A673 (cell line): ENCODE measurements around the gene RASA3. TPM values are rescaled to one million over a fixed set of nuclear protein-coding genes. Genes with fewer than 3 reads are reported as not detected.

Source experiments
- BruUV-seq: library from RNA; stranded (reverse); fragments of 400-500 nt; replicated peaks from 2 replicates; lab custom pipeline; 2021; lab: Mats Ljungman, UMichigan
- CTCF ChIA-PET: fragments of 300-600 bp; sonication (Branson Sonifier 250); formaldehyde crosslinking; loops from one replicate; lab custom pipeline; 2022; ENCODE audit warnings: antibody characterized with exemption; lab: Charles Lee
- POLR2A ChIA-PET: fragments of 300-600 bp; sonication (Branson Sonifier 250); formaldehyde crosslinking; loops from one replicate; lab custom pipeline; 2022; ENCODE audit warnings: antibody characterized with exemption; ENCODE audit not compliant: low non-redundant PET; lab: Charles Lee
- DNase-seq: peaks from one replicate; pipeline ENCODE4 v3.0.0-alpha.2; 2015; ENCODE audit warnings: low spot score
- H3K27ac ChIP-seq: fragments of 200-600 bp; sonication (generic); 2 replicates; pipeline ENCODE4 v1.5.1; 2016; ENCODE audit warnings: mixed run types, low read depth, mild to moderate bottlenecking, mixed read lengths, antibody characterized with exemption, low read length; ENCODE audit not compliant: poor library complexity, severe bottlenecking
- H3K27me3 ChIP-seq: fragments of 200-600 bp; sonication (generic); replicated peaks from 2 replicates; pipeline ENCODE4 v1.6.1; 2017; ENCODE audit warnings: mixed run types, low read depth, mild to moderate bottlenecking, mixed read lengths, antibody characterized with exemption, low read length; ENCODE audit not compliant: insufficient read depth, poor library complexity
- H3K36me3 ChIP-seq: fragments of 200-600 bp; sonication (generic); 2 replicates; pipeline ENCODE4 v1.6.1; 2016; ENCODE audit warnings: mixed run types, mild to moderate bottlenecking, mixed read lengths, antibody characterized with exemption, low read length; ENCODE audit not compliant: insufficient read depth, poor library complexity, severe bottlenecking
- H3K4me1 ChIP-seq: fragments of 200-600 bp; sonication (generic); 2 replicates; pipeline ENCODE4 v1.6.1; 2017; ENCODE audit warnings: mixed run types, mild to moderate bottlenecking, mixed read lengths, antibody characterized with exemption, low read length; ENCODE audit not compliant: insufficient read depth, poor library complexity, severe bottlenecking
- H3K4me3 ChIP-seq: fragments of 200-600 bp; sonication (generic); 2 replicates; pipeline ENCODE4 v1.5.1; 2016; ENCODE audit warnings: low read depth, mixed run types, mild to moderate bottlenecking, mixed read lengths, low read length; ENCODE audit not compliant: poor library complexity, severe bottlenecking
- H3K9me3 ChIP-seq: fragments of 200-600 bp; sonication (generic); 2 replicates; pipeline ENCODE4 v1.6.1; 2016; ENCODE audit warnings: mixed run types, low read depth, mild to moderate bottlenecking, mixed read lengths, antibody characterized with exemption, low read length; ENCODE audit not compliant: poor library complexity, severe bottlenecking
- CTCF ChIP-seq: fragments of 300-800, 200-600 bp; sonication (generic); conservative IDR thresholded peaks from 2 replicates; pipeline ENCODE4 v1.5.1; 2017; ENCODE audit warnings: low read depth, mild to moderate bottlenecking, antibody characterized with exemption, low read length, moderate library complexity, mixed read lengths
- EZH2 ChIP-seq: fragments of 200-600 bp; sonication (generic); IDR thresholded peaks from 2 replicates; pipeline ENCODE4 v1.6.1; 2017; ENCODE audit warnings: borderline replicate concordance, low read depth, mild to moderate bottlenecking, mixed read lengths, antibody characterized with exemption, low read length; ENCODE audit not compliant: poor library complexity, severe bottlenecking
- intact Hi-C: fragments of 100-400 bp; cut with micrococcal nuclease; formaldehyde crosslinking; loops from one replicate; pipeline ENCODE4 v1.10.0; 2022; ENCODE audit not compliant: unreplicated experiment
- total RNA-seq: library from RNA; stranded (reverse); gene quantifications from 2 replicates; pipeline ENCODE4 v1.2.3, GENCODE V29; 2021

The RASA3 gene
- total RNA-seq, 1 experiment from 2014 or later = 22.1 TPM

- TF ChIP-seq EZH2 = no peak
- TF ChIP-seq CTCF = no peak
- H3K27me3 ChIP-seq = no peaks in the 10 kb centered on the region
- CTCF ChIA-PET = no interaction called here
- no peaks in the 10 kb centered on the region for H3K4me1 ChIP-seq
- BruUV-seq = no TSS peak
- H3K27ac ChIP-seq = no peak overlapping the region
- H3K4me3 ChIP-seq = no peak overlapping the region
- no peaks in the 10 kb centered on the region for H3K36me3 ChIP-seq
- POLR2A ChIA-PET = no interaction called here
- H3K9me3 ChIP-seq = peaks cover 3% of the 10 kb centered on the region
- DNase-seq = no peak
- intact Hi-C loops = no loop called here
These were observed 178.2 kb downstream of the RASA3 start for GRCh38 chr13:113954046-113954835.

- Histone ChIP-seq H3K27me3 (no peaks in the 10 kb centered on the region), H3K36me3 (no peaks in the 10 kb centered on the region), H3K27ac (no peak overlapping the region), H3K4me1 (peaks cover 4% of the 10 kb centered on the region), H3K9me3 (no peaks in the 10 kb centered on the region), H3K4me3 (no peak overlapping the region)
- no TSS peak for BruUV-seq
- CTCF ChIA-PET = no interaction called here
- TF ChIP-seq EZH2 = no peak
- TF ChIP-seq CTCF = no peak
- POLR2A ChIA-PET = no interaction called here
- intact Hi-C loops = no loop called here
- no peak for DNase-seq
These were observed 178.9 kb downstream of the RASA3 start for GRCh38 chr13:113953561-113953960.

- TF ChIP-seq CTCF (no peak), EZH2 (no peak)
- H3K27me3 ChIP-seq = no peaks in the 10 kb centered on the region
- H3K4me3 ChIP-seq = no peak overlapping the region
- intact Hi-C loops = no loop called here
- BruUV-seq = no TSS peak
- no peak for DNase-seq
- H3K27ac ChIP-seq = no peak overlapping the region
- H3K4me1 ChIP-seq = peaks cover 9% of the 10 kb centered on the region
- no peaks in the 10 kb centered on the region for H3K36me3 ChIP-seq
- CTCF ChIA-PET = no interaction called here
- H3K9me3 ChIP-seq = no peaks in the 10 kb centered on the region
- POLR2A ChIA-PET = no interaction called here
These were observed 179.4 kb downstream of the RASA3 start for GRCh38 chr13:113952983-113953520.
